Caco-2 (cell line): ENCODE results near the gene CDC42BPB. TPM values are rescaled to one million over a fixed set of nuclear protein-coding genes. Genes with fewer than 3 reads are reported as not detected.

Source experiments
- BruUV-seq: library from RNA; stranded (reverse); fragments of 400-500 nt; replicated peaks from 2 replicates; lab custom pipeline; 2021; lab: Mats Ljungman, UMichigan
- CTCF ChIA-PET: fragments of 300-600 bp; sonication (Branson Sonifier 250); formaldehyde crosslinking; loops from one replicate; lab custom pipeline; 2022; ENCODE audit warnings: antibody characterized with exemption; lab: Charles Lee
- POLR2A ChIA-PET: fragments of 300-600 bp; sonication (Branson Sonifier 250); formaldehyde crosslinking; loops from one replicate; lab custom pipeline; 2022; ENCODE audit warnings: antibody characterized with exemption; lab: Charles Lee
- DNase-seq, 2 experiments: peaks; one replicate each; pipeline versions ENCODE4 v3.0.0 to v3.0.0-alpha.2; 2020 to 2022
- H3K27me3 ChIP-seq: replicated peaks from 2 replicates; pipeline ENCODE4 v1.6.0; 2011; ENCODE audit warnings: low read length; ENCODE audit not compliant: control insufficient read depth, insufficient read depth
- H3K36me3 ChIP-seq: 2 replicates; pipeline ENCODE4 v1.5.1; 2011; ENCODE audit warnings: low read length; ENCODE audit not compliant: control insufficient read depth, insufficient read depth
- H3K4me1 ChIP-seq: fragments of 250-450 bp; sonication (Bioruptor Pico); 2 replicates; pipeline ENCODE4 v1.5.1; 2020; ENCODE audit warnings: mild to moderate bottlenecking
- H3K4me3 ChIP-seq: 2 replicates; pipeline ENCODE4 v1.5.1; 2011; ENCODE audit warnings: low read depth, mild to moderate bottlenecking, control low read depth, low read length
- H3K9me3 ChIP-seq: fragments of 250-450 bp; sonication (Bioruptor Pico); 2 replicates; pipeline ENCODE4 v1.5.1; 2020; ENCODE audit warnings: mild to moderate bottlenecking, moderate library complexity
- H3K27ac Mint-ChIP-seq: one replicate; pipeline ENCODE4 v1.8.0; 2022; ENCODE audit warnings: mixed read lengths; ENCODE audit not compliant: unreplicated experiment
- H3K27me3 Mint-ChIP-seq: one replicate; pipeline ENCODE4 v1.8.0; 2022; ENCODE audit warnings: mixed read lengths; ENCODE audit not compliant: insufficient read depth, unreplicated experiment
- H3K36me3 Mint-ChIP-seq: one replicate; pipeline ENCODE4 v1.8.0; 2022; ENCODE audit warnings: mild to moderate bottlenecking, mixed read lengths; ENCODE audit not compliant: insufficient read depth, unreplicated experiment
- H3K4me1 Mint-ChIP-seq: one replicate; pipeline ENCODE4 v1.8.0; 2022; ENCODE audit warnings: low read depth, mixed read lengths; ENCODE audit not compliant: unreplicated experiment
- H3K4me3 Mint-ChIP-seq: one replicate; pipeline ENCODE4 v1.8.0; 2022; ENCODE audit warnings: mild to moderate bottlenecking, moderate library complexity, mixed read lengths; ENCODE audit not compliant: unreplicated experiment
- H3K9me3 Mint-ChIP-seq: one replicate; pipeline ENCODE4 v1.8.0; 2022; ENCODE audit warnings: mixed read lengths; ENCODE audit not compliant: unreplicated experiment
- CTCF ChIP-seq, 2 experiments: fragments of 200-600 bp in 1 of 2; IDR thresholded peaks; 1 replicate in 1 of 2; 2 replicates in 1 of 2; pipeline versions ENCODE4 v1.5.1 to v1.8.0; 2011 to 2022; ENCODE audit warnings: antibody characterized with exemption in 1 of 2, control low read depth in 1 of 2, inconsistent platforms in 1 of 2, low read depth in 1 of 2, low read length in 1 of 2, mild to moderate bottlenecking in 1 of 2, moderate library complexity in 1 of 2; ENCODE audit not compliant: insufficient read depth in 1 of 2, severe bottlenecking in 1 of 2, unreplicated experiment in 1 of 2
- intact Hi-C: fragments of 100-400 bp; cut with micrococcal nuclease; formaldehyde crosslinking; loops from one replicate; pipeline ENCODE4 v1.10.0; 2022; ENCODE audit not compliant: unreplicated experiment
- total RNA-seq: library from RNA; stranded (reverse); gene quantifications from 2 replicates; pipeline ENCODE4 v1.2.3, GENCODE V29; 2022

Gene CDC42BPB
- total RNA-seq, 1 experiment from 2014 or later, result 55.1 TPM

GRCh38 chr14:102988054-102988453 is 69.3 kb downstream of the CDC42BPB start:
- Mint-ChIP-seq H3K9me3 (peaks cover 25% of the 10 kb centered on the region), H3K27me3 (no peaks in the 10 kb centered on the region), H3K4me3 (no peak overlapping the region), H3K36me3 (peaks cover 57% of the 10 kb centered on the region), H3K4me1 (no peaks in the 10 kb centered on the region), H3K27ac (no peak overlapping the region)
- Histone ChIP-seq H3K36me3 (peaks cover 1% of the 10 kb centered on the region; the same call in 1 of the 2 replicates), H3K27me3 (no peaks in the 10 kb centered on the region), H3K4me3 (no peak overlapping the region), H3K4me1 (no peaks in the 10 kb centered on the region; the same call in 1 of the 2 replicates), H3K9me3 (0 out of 2 replicates have a peak, but pooled peaks cover 6% of the 10 kb centered on the region)
- DNase-seq, result no peak
- no TSS peak for BruUV-seq
- ChIA-PET CTCF (no interaction called here), POLR2A (no interaction called here)
- intact Hi-C loops, result no loop called here
- no peak for TF ChIP-seq CTCF (IDR thresholded peaks at IDR 0.05; ENCODE audit: insufficient read depth in 1 of 2, low read depth in 1 of 2, low read length in 1 of 2, severe bottlenecking in 1 of 2, unreplicated experiment in 1 of 2)

- no peaks in the 10 kb centered on the region for H3K4me1 ChIP-seq
- peaks cover 1% of the 10 kb centered on the region; the same call in 1 of the 2 replicates for H3K36me3 ChIP-seq
- no peak overlapping the region for H3K27ac Mint-ChIP-seq
- H3K4me3 Mint-ChIP-seq, result no peak overlapping the region
- DNase-seq, result no peak
- no peaks in the 10 kb centered on the region for H3K27me3 ChIP-seq
- CTCF ChIA-PET, result no interaction called here
- intact Hi-C loops, result no loop called here
- no peaks in the 10 kb centered on the region for H3K27me3 Mint-ChIP-seq
- POLR2A ChIA-PET, result no interaction called here
- H3K9me3 Mint-ChIP-seq, result peaks cover 25% of the 10 kb centered on the region
- H3K4me1 Mint-ChIP-seq, result no peaks in the 10 kb centered on the region
- TF ChIP-seq CTCF (IDR thresholded peaks at IDR 0.05; ENCODE audit: insufficient read depth in 1 of 2, low read depth in 1 of 2, low read length in 1 of 2, severe bottlenecking in 1 of 2, unreplicated experiment in 1 of 2), result no peak
- H3K9me3 ChIP-seq, result 0 out of 2 replicates have a peak, but pooled peaks cover 6% of the 10 kb centered on the region
- BruUV-seq, result no TSS peak
- H3K4me3 ChIP-seq, result no peak overlapping the region
- peaks cover 63% of the 10 kb centered on the region for H3K36me3 Mint-ChIP-seq
Observed at GRCh38 chr14:102986810-102987579, 70.4 kb downstream of the CDC42BPB start.

- no peaks in the 10 kb centered on the region for H3K4me1 ChIP-seq
- intact Hi-C loops, result no loop called here
Observed at GRCh38 chr14:102985665-102986064, 71.7 kb downstream of the CDC42BPB start.

More at GRCh38 chr14:102985665-102986064, 71.7 kb downstream of the CDC42BPB start:
- H3K4me3 ChIP-seq, result no peak overlapping the region
- no peak for TF ChIP-seq CTCF (IDR thresholded peaks at IDR 0.05; ENCODE audit: insufficient read depth in 1 of 2, low read depth in 1 of 2, low read length in 1 of 2, severe bottlenecking in 1 of 2, unreplicated experiment in 1 of 2)
- Mint-ChIP-seq H3K4me1 (no peaks in the 10 kb centered on the region), H3K27ac (no peak overlapping the region), H3K4me3 (no peak overlapping the region), H3K27me3 (no peaks in the 10 kb centered on the region), H3K36me3 (peaks cover 71% of the 10 kb centered on the region), H3K9me3 (peaks cover 25% of the 10 kb centered on the region)
- no peaks in the 10 kb centered on the region for H3K27me3 ChIP-seq
- H3K36me3 ChIP-seq, result peaks cover 1% of the 10 kb centered on the region; the same call in 1 of the 2 replicates
- POLR2A ChIA-PET, result no interaction called here
- H3K9me3 ChIP-seq, result 0 out of 2 replicates have a peak, but pooled peaks cover 6% of the 10 kb centered on the region
- DNase-seq, result no peak
- CTCF ChIA-PET, result no interaction called here
- no TSS peak for BruUV-seq
